HTR-8/SVneo (cell line): ENCODE results near the gene TREH.

Source experiments
- DNase-seq: peaks from one replicate; pipeline ENCODE4 v3.0.0; 2011; ENCODE audit warnings: low spot score, mixed read lengths; ENCODE audit not compliant: insufficient read length
- FAIRE-seq: peaks from 2 replicates; lab custom pipeline; 2011; peaks lifted over from hg19 to GRCh38; lab: Jason Lieb, UNC

The TREH gene

GRCh38 chr11:118634431-118635236 is 44.8 kb downstream of the TREH start:
- FAIRE-seq (no peak), DNase-seq (no peak)

GRCh38 chr11:118633979-118634378 is 45.5 kb downstream of the TREH start:
- DNase-seq: no peak
- FAIRE-seq: no peak

- FAIRE-seq: no peak
- DNase-seq: no peak
These were observed 46.1 kb downstream of the TREH start for GRCh38 chr11:118633319-118633690.

- FAIRE-seq (no peak), DNase-seq (no peak)
These were observed 46.7 kb downstream of the TREH start for GRCh38 chr11:118632577-118633318.

GRCh38 chr11:118631142-118631909 is 48.1 kb downstream of the TREH start:
- FAIRE-seq (no peak), DNase-seq (no peak)

GRCh38 chr11:118629761-118630661 is 49.4 kb downstream of the TREH start:
- no peak for DNase-seq
- no peak for FAIRE-seq

GRCh38 chr11:118628861-118629549 is 50.4 kb downstream of the TREH start:
- peak; percentile 51 for FAIRE-seq

GRCh38 chr11:118628432-118628831 is 51.0 kb downstream of the TREH start:
- no peak for DNase-seq
- no peak for FAIRE-seq

More at GRCh38 chr11:118628861-118629549, 50.4 kb downstream of the TREH start:
- no peak for DNase-seq

GRCh38 chr11:118628031-118628430 is 51.4 kb downstream of the TREH start:
- no peak for FAIRE-seq

GRCh38 chr11:118627566-118627965 is 51.9 kb downstream of the TREH start:
- no peak for FAIRE-seq
- DNase-seq: no peak

More at GRCh38 chr11:118628031-118628430, 51.4 kb downstream of the TREH start:
- DNase-seq: no peak

GRCh38 chr11:118625976-118626375 is 53.5 kb downstream of the TREH start:
- DNase-seq (no peak), FAIRE-seq (no peak)

GRCh38 chr11:118625036-118625690 is 54.3 kb downstream of the TREH start:
- DNase-seq (no peak), FAIRE-seq (no peak)

GRCh38 chr11:118623269-118623655 is 56.2 kb downstream of the TREH start:
- peak; percentile 42 for FAIRE-seq
- peak; percentile 40 for DNase-seq

GRCh38 chr11:118622376-118623268 is 56.8 kb downstream of the TREH start:
- peak; percentile 75 for DNase-seq
- FAIRE-seq: peak; percentile 93

GRCh38 chr11:118621784-118622375 is 57.6 kb downstream of the TREH start:
- FAIRE-seq: peak; percentile 69
- DNase-seq: no peak

GRCh38 chr11:118621071-118621783 is 58.2 kb downstream of the TREH start:
- DNase-seq (peak; percentile 79), FAIRE-seq (peak; percentile 44)
